Measurements from ENCODE around the gene ASB8. TPM values are rescaled to one million over a fixed set of nuclear protein-coding genes. Genes with fewer than 3 reads are reported as not detected.
"Not testable (repeated sequence)": the region's sequence is repeated elsewhere in the genome, so short reads cannot be mapped to it uniquely, and the experiment has no call there.

Gene ASB8
- total RNA-seq, 3 donors from 2014 or later, result 41.1 to 46.6 (median 41.3) TPM

DNA sequence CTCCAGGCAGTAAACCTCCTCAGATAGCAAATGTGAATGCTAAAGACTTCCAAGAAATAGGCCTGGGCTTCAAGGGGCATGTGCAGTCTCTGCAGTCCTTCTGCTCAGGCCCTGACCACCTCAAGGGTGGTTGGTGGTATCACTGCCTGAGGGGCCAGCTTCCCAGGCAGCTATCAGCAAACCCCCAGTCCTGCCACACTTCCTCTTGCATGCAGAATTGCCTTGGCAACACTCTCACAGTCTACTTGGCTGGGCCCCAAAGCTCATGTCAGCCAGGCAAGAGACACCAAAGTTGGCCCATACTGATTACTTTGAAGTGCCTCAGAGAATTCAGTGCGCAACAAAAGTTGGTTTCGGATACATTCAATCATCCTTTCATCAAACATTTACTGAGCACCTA lies 3.5 kb upstream of the ASB8 start:
- DNase-seq (no peak), ATAC-seq (no peak)
- TF ChIP-seq, protein P1, sequence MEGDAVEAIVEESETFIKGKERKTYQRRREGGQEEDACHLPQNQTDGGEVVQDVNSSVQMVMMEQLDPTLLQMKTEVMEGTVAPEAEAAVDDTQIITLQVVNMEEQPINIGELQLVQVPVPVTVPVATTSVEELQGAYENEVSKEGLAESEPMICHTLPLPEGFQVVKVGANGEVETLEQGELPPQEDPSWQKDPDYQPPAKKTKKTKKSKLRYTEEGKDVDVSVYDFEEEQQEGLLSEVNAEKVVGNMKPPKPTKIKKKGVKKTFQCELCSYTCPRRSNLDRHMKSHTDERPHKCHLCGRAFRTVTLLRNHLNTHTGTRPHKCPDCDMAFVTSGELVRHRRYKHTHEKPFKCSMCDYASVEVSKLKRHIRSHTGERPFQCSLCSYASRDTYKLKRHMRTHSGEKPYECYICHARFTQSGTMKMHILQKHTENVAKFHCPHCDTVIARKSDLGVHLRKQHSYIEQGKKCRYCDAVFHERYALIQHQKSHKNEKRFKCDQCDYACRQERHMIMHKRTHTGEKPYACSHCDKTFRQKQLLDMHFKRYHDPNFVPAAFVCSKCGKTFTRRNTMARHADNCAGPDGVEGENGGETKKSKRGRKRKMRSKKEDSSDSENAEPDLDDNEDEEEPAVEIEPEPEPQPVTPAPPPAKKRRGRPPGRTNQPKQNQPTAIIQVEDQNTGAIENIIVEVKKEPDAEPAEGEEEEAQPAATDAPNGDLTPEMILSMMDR (IDR thresholded peaks at IDR 0.05), result no peak
- intact Hi-C loops (cut with DNase I, micrococcal nuclease), result loop anchor here in 1 of 2 donors (10.0 kb wide), 1 partner anchor 76 kb away; no protein-coding TSS in a partner anchor
- no peak overlapping the region for H3K4me3 ChIP-seq
- no peaks in the 10 kb centered on the region for H3K9me3 ChIP-seq
- peaks cover 9% of the 10 kb centered on the region for H3K4me1 ChIP-seq (ENCODE audit: low read depth)
- H3K36me3 ChIP-seq (ENCODE audit: low read depth), result no peaks in the 10 kb centered on the region

DNA sequence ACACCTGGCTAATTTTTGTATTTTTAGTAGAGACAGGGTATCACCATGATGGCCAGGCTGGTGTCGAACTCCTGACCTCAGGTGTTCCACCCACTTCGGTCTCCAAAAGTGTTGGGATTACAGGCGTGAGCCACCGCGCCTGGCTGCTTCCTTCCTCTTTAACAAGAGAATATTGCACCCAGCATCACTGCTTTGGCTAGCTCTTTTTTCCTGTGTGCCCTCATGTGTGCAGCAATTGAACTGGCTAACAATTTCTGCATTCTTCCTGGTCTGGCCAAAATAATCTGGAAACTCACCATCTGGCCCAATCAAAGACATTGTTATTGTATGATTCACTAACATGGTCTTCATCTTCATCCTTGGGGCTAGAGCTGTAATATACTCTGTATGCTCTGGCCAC lies 2.7 kb upstream of the ASB8 start:
- no peak overlapping the region for H3K4me3 ChIP-seq
- intact Hi-C loops (cut with DNase I, micrococcal nuclease), result loop anchor here in 1 of 2 donors (10.0 kb wide), 1 partner anchor 75 kb away; no protein-coding TSS in a partner anchor
- ATAC-seq, result no peak

DNA sequence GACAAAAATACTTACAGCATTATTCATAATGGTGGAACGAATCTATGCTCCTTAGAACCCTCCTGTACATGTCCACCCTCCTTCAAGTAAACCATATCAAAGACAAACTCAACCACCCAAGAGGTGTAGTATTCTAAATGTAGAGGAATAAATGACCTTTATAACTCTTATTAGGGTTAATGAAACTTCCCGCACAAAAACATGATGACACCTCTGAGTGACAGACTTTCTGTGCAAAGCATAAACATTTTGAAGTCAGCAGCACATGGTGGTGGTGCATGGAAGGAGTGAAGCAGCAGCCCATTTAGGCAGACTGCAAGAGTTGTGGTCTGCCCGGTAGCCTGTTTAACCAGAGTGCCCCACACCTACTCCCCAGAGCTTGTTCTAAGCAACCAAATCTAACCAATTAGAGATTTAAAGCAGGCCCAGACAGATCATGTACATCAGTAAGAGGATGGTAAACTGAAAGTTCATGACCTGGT lies 615 bp upstream of the ASB8 start:
- no peak for ATAC-seq
- Histone ChIP-seq H3K9me3 (no peaks in the 10 kb centered on the region), H3K4me3 (peak overlapping the region; percentile 64), H3K36me3 (ENCODE audit: low read depth) (no peaks in the 10 kb centered on the region), H3K4me1 (ENCODE audit: low read depth) (peaks cover 10% of the 10 kb centered on the region)
- intact Hi-C loops (cut with DNase I, micrococcal nuclease), result no loop called here
- no peak for DNase-seq
- TF ChIP-seq, protein P1 (IDR thresholded peaks at IDR 0.05), result no peak

More for the DNA sequence above, 2.7 kb upstream of the ASB8 start:
- Histone ChIP-seq H3K9me3 (no peaks in the 10 kb centered on the region), H3K36me3 (ENCODE audit: low read depth) (no peaks in the 10 kb centered on the region), H3K4me1 (ENCODE audit: low read depth) (peaks cover 10% of the 10 kb centered on the region)
- no peak for DNase-seq
- TF ChIP-seq, protein P1 (IDR thresholded peaks at IDR 0.05), result no peak

DNA sequence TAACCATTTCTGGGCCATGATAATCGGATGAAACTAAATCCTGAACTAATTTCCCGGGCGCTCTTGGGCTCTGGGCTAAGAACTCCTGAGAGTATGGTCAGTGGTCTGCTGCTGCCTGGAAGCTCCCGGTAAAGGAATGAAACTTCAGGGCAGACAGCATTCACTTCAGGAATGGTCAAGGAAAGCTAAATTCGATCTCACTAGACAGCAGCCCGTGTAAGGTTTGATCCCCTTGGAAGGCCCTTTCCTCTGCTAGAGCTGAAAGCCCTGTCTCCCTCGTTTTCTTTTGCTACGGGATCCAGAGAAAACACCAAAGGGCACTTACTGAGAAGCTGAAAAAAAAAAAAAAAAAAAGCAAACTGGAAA lies 680 bp downstream of the ASB8 start:
- Histone ChIP-seq H3K9me3 (no peaks in the 10 kb centered on the region), H3K4me1 (ENCODE audit: low read depth) (peaks cover 10% of the 10 kb centered on the region), H3K4me3 (peak overlapping the region; percentile 64), H3K36me3 (ENCODE audit: low read depth) (no peaks in the 10 kb centered on the region)
- TF ChIP-seq, protein P1 (IDR thresholded peaks at IDR 0.05), result no peak
- intact Hi-C loops (cut with DNase I, micrococcal nuclease), result no loop called here
- ATAC-seq, result no peak
- no peak for DNase-seq

DNA sequence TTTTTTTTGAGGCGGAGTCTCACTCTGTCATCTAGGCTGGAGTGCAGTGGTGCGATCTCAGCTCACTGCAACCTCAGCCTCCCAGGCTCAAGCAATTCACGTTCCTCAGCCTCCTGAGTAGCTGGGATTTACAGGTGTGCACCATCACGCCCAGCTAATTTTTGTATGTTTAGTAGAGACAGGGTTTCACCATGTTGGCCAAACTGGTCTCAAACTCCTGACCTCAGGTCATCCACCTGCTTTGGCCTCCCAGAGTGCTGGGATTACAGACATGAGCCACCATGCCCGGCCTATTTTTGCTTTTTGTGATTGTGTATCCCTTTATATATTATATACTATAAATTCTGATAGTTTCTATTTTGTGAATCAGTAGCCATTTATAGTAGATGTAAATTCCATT lies 1.5 kb downstream of the ASB8 start:
- H3K4me3 ChIP-seq; H3K36me3 ChIP-seq (ENCODE audit: low read depth); H3K9me3 ChIP-seq; intact Hi-C loops (cut with DNase I, micrococcal nuclease); ATAC-seq; DNase-seq: not testable (repeated sequence)
- H3K4me1 ChIP-seq (ENCODE audit: low read depth), result peaks cover 10% of the 10 kb centered on the region

DNA sequence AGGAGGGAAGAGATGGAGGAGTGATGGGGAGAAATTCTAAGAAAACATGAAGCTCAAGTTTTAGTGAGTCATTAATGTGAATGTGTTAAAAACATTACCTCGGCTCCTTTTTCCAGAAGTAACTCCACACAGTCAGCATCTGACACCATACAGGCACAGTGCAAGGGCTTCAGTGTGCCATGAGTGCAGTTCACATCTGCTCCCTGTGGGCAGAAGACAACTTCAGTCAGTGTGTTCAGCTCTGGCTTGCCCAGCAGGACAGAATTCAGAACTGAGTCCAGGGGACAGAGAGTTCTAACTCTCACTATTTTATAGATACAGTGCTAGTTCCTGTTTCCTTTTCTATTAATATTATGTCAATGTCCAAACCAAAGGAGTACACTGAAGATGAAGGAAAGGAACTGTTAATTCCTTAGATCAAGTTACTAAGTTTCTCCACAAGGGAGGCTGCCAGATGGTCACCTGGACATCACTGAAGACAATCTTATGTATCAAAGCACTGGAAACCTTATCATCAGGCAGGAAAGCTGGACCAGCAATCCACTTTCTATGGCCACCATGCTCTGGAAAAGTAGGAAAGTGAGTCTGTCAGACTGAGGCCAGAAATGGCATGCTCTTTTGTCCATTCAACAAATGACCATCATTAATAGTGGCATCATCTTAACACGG lies 6.1 kb downstream of the ASB8 start:
- Histone ChIP-seq H3K36me3 (ENCODE audit: low read depth) (no peaks in the 10 kb centered on the region), H3K4me1 (ENCODE audit: low read depth) (peaks cover 4% of the 10 kb centered on the region), H3K9me3 (no peaks in the 10 kb centered on the region), H3K4me3 (no peak overlapping the region)
- intact Hi-C loops (cut with DNase I, micrococcal nuclease), result no loop called here
- ATAC-seq (no peak), DNase-seq (no peak)
- TF ChIP-seq, protein P1 (IDR thresholded peaks at IDR 0.05), result no peak

Measured in mucosa of descending colon (tissue), 3 donors.